ENCODE measurements around the gene HOXD9. TPM values are rescaled to one million over a fixed set of nuclear protein-coding genes. Genes with fewer than 3 reads are reported as not detected.

Gene HOXD9
- total RNA-seq, 1 donor from 2014 or later = 0.29 TPM

DNA sequence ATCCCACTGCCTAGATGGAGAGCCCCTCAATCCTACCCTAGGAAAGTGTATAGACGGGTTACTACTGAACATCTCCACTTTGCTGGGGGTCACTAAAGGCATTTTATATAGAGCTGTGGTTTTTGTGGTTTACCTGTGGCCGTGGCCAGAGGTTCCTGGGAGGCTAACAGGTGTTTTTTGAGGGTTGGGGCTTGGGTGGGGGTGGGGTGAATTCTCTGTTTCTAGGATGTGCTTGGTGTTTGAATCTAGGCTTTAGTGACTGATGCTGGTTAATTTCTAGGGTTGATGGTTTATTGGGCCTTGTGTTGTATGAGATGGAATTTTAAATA is 14.7 kb downstream of the HOXD9 start:
- no peak for DNase-seq (ENCODE audit: low read depth)

DNA sequence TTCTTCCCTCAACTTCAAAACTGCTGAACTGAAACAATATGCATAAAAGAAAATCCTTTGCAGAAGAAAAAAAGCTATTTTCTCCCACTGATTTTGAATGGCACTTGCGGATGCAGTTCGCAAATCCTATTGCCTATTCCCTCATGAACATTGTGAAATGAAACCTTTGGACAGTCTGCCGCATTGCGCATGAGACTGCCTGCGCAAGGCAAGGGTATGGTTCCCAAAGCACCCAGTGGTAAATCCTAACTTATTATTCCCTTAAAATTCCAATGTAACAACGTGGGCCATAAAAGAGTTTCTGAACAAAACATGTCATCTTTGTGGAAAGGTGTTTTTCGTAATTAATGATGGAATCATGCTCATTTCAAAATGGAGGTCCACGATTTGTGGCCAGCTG is 15.4 kb downstream of the HOXD9 start:
- no peak for DNase-seq (ENCODE audit: low read depth)

DNA sequence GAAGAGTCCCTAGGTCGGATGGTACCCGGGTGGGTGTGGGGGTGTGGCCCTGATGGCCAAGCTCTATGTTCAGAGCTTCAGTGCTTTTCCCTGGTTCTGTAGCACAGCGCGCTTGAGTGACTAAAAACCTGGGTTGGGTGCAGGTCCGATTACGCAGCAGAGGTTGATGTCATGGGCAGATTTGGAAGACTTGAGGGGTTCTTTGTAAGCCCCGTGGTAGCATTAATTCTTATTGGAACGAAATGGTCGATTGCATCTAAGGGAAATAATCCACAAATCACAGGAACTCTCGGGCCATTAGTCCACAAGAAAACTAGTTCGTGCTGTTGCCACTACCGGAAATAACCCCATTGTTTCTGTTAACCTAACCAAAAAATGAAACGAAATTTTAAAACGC is 16.0 kb downstream of the HOXD9 start:
- DNase-seq (ENCODE audit: low read depth) = no peak

DNA sequence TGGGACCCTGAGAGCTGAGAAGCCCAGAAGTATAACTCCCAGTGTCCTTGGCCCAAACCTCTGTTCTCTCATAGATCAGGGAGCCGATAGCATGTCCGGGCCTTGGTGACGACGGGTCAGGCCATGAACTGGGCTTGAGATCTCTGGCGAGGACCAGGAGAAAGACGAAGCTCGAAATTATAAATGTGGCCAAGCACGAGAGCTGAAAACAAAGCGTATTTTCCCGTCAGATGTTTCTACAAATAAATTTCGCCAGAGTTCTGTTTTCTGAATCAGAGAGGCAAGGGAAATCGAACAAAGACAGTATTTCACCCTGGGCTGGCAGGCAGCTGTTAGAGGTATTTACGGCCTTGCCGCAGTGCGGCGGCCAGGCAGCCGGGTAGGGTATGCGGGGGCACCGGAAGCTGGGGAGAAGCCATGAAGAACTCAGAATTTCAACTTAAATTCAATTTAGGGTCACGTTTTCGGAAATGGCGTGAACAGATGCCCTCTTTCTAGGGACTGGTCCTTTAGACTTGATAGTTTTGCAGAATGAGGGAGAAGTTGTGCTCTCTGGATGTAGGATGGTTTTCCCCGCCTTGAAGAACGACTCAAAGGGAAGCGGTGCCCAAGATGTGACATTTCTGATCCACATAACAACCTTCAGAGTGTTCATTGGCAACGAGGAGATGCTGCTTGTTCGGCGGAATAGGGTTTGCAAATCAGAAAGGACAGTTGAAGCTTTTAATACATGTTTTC is 16.6 kb downstream of the HOXD9 start:
- no peak for DNase-seq (ENCODE audit: low read depth)

DNA sequence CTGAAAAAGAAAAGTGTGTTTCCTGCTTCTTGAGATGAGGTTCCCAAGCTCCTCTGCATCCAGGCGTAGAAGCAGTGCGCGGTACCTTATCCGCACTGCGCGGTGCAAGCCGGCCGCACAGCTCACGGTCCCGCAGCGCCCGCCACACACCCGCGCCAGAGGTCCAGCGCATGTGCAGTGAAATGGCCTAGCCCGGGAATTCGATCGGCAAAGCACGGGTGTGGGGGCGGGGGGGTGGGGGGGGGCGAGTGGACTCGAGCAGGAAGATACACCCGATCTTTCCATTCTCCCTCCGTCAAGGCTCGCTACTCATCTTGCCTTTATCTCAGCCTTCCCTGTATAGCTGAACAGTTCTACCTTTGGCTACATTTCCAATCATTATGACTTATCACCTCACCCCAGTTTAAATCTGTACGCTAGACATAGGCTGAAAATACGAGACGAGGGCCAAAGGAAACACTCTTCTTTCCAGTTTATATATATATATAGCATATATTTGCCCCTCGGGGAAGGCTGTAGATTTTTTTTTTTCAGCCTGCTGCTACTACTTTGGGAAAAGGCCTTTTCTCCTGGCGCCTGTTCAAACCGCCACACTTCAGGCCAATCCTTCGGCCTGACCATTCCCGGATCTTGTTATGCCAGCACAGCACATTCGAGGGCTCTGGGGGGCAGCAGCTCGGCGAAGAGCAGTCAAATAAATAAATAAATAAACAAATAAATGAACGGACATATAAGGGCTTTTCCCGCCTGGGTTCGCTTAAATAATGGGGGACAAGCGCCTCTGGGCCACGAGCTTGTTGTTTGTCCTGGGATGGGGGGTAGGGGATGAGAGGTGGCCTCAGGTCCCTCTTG is 17.4 kb downstream of the HOXD9 start:
- no peak for DNase-seq (ENCODE audit: low read depth)

DNA sequence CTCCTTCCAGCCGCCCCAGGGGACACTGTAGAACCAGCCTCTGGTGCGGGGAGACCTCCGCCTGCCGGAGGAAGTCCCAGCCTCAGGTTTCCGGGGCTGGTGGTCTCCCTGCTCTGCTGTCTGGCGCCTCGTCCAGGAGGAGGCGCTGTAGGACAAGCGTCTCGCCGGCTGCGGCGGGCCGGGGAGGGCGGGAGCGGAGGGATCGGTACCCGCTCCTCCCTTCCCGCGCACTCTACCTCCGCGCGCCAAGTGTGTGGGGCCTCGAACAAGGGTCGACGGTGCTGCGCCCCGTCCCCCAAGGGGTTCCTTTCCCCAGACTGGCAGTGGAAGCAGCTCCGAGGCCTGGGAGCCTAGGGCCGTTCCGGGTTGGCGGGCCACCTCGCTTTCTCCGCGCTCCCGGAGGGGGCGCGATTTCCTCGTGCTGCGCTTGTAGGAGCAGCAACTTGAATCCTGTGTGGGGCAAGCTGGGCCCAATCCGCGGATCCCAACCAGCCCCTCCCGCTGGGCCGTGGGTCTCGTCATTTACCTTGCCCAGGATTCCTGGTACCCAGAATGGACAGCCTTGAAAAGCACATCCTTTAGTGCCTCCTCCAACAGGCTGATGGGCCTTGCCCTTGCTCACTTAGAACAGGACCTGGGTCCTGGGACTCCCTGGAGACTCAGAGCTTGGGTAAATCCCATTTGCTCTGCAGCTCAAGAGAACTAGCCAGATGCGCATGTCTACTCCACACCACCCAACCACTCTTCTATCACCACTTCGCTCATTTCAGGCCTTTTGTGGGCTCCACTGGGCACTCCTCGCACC is 18.2 kb downstream of the HOXD9 start:
- DNase-seq (ENCODE audit: low read depth) = peak; percentile 75

DNA sequence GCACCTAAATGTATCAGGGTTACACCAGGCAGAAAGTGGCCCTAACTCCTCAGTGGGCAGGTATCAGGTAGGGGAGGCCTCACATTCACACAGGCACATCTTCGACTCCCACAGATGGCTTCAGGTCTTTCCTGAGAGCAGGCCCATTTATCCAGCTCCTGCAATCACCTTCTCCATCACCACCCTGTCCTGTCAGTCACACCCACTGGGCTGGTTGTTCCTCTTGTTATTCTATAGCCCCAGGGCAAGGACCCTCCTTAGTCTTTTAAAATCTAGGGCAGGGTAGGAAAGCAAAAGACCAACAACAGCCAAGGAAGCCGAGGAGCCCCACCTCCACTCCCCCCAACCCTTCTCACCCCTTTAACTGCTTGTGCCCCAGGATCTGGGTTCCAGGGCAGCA is 19.8 kb downstream of the HOXD9 start:
- no peak for DNase-seq (ENCODE audit: low read depth)

DNA sequence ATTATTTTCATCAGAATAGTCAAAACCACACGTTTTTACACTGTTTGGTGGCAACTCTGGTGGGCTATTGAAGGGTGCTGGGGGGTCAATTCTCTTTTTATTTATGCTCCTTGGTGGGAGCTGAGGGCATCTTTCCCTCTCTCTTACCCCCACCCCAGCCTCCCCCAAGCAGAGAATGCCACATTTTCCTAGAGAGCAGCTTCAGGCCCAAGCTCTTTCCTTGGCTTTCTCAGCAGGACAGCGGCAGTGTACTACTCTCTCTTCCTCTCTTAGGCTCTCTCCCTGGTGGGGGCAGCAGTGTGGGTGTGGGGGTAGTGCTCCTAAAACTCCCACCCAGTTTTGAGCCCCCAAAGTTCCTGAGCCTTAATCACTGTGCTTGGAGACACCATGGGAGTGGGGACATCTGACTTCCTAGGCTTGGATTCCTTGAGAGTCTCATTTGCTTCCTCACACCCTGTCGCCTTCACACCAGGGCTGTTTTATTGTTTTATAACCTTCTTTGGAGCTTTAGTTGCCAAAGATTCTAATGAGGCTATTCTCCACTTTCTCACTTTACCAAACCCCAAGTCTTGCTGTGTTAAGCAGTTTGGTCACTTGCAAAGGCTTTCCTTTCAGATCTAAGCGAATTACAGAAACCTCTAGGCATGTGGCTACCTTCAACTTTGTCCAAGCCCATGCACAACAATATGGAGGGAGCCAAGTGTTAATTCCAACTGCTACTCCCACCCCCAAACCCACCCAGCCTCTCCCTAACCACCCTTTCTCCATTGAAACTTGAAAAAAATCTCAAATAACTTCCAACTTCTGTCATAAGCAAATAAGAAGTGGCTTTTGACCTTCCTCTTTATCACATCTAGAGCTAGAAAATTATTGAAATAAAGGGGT is 22.8 kb downstream of the HOXD9 start:
- DNase-seq (ENCODE audit: low read depth) = no peak

DNA sequence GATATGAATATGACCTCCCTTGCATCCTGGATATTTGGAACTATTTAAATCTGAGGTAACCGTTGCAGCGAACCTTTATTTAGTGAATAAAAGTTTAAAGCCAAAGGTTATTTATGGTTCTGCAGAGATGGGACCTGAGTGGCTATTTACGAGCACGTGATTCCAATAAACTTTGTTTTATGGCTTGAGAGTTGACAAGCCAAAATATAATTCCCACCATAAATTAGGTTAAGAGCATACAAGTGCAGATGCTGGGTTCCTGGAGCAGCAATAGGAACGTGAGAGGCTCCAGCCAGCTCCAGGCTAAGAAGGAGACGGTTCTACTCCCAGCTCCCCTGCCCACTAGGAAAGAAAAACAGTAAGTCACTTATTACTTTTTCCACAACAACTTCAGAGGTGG is 23.6 kb downstream of the HOXD9 start:
- DNase-seq (ENCODE audit: low read depth) = no peak

DNA sequence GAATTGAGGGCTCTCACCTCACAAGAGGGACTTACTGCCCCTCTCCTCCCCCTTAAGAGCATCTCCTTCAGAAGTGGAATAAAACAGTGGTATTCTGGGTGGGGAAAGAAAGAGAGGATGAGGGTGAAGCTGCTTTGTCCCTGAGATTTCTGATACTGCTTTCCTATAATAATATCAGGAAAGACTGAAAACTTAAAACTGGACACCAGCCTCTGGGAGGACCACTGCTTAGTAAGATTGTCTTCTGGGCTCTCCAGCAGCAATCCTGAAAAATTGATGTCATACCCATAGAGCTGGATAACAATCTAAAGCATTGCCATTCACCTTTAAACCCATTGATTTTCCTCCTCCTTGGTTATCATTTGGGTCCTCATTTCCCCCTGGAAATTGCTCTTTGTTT is 24.1 kb downstream of the HOXD9 start:
- DNase-seq (ENCODE audit: low read depth) = no peak

DNA sequence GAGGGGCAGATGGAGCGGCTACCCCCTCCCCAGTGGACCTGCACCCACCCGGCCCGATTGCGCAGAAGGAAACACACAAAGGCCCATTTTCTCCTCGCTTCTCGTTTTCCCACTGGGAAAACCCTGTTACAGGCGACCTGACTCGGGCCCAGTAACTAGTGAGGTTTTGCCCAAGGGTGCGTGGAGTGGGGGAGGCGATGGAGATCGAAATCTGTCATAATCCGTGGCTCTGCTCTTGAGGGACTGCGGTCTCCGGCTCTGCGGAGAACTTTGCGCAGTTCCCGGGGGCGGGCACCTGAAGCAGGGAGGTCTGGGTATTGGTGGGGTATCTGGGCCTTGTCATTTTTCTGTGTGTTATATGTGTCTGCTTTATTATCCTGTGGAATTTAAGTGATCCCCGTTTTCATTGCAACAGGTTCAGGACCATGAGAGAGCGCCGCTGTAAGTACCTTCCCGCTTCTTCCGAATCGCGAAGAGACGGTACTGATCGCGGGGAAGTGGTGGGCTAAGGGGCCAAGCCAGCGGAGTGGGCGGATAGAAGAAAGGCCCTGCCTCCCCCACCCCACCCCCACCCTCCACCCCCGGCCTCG is 24.8 kb downstream of the HOXD9 start:
- no peak for DNase-seq (ENCODE audit: low read depth)

DNA sequence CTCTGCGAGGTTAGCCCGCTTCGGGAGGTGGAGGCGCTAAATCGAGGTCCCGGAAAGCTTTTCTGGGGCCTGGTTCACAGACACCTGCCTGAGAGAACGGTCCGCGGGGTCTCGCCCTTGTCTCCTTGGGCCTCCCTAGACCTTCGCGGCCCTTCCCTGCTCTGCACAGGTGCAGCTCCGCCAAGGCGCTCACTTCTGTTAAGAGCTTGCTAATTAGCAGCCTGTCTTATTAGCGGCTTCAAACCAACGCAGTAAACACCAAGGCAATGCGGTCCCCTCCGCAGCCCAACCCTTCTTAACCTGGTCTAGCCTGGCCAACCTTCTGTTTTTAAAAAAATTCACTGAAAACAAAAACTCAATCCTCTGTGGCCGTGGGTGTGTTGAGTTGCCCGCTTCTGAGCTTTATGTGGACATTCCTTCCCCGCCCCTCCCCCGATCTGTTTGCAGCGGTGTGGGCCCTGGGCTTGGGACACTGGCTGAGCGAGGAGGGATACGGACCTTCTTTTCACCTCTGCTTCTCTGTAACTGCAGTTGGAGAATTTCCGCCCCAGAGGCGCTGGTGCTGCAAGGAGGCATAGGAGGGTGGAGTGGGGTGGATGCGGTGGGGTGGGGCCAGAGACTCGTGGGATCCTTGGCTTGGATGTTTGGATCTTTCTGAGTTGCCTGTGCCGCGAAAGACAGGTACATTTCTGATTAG is 25.4 kb downstream of the HOXD9 start:
- DNase-seq (ENCODE audit: low read depth) = no peak

DNA sequence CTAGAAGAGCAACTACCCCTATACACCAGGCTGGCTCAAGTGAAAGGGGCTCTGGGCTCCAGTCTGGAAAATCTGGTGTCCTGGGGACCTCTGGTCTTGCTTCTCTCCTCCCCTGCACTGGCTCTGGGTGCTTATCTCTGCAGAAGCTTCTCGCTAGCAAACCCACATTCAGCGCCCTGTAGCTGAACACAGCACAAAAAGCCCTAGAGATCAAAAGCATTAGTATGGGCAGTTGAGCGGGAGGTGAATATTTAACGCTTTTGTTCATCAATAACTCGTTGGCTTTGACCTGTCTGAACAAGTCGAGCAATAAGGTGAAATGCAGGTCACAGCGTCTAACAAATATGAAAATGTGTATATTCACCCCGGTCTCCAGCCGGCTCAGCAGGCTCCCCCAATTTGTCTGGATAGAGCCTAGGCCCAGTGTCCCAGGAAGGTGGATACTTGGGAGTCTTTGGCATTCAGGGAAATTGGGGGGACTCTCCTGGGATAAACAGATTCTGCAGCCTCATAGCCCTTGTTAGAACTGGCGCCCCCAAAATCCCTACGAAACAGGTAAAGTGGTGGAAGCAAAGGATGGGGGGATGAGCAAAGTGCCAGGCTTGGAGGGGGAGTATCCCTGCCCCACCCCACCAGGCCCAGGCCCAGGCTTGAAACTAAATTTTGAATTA is 26.4 kb downstream of the HOXD9 start:
- DNase-seq (ENCODE audit: low read depth) = no peak

DNA sequence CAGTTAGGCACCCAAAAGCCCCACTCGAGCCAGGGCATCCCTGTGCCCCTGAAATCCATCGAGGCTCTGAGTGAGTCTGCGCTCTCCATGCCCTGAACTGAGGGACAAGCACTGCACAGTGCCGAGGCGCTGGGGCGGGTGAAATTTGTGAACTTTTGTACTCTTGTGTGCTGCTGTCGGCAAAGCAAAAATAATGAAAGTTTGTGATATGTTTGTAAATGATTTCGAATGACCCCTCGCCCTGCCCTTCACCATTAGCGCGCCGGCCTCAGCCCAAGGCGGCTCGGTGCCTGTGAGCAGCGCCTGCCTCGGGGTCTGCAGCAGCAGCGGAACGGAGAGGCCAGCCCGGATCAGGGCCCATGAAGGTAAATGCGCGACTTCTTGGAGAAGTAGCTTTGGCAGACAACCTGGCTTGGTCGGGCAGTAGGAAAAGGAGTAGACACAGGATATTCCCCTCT is 27.0 kb downstream of the HOXD9 start:
- no peak for DNase-seq (ENCODE audit: low read depth)

DNA sequence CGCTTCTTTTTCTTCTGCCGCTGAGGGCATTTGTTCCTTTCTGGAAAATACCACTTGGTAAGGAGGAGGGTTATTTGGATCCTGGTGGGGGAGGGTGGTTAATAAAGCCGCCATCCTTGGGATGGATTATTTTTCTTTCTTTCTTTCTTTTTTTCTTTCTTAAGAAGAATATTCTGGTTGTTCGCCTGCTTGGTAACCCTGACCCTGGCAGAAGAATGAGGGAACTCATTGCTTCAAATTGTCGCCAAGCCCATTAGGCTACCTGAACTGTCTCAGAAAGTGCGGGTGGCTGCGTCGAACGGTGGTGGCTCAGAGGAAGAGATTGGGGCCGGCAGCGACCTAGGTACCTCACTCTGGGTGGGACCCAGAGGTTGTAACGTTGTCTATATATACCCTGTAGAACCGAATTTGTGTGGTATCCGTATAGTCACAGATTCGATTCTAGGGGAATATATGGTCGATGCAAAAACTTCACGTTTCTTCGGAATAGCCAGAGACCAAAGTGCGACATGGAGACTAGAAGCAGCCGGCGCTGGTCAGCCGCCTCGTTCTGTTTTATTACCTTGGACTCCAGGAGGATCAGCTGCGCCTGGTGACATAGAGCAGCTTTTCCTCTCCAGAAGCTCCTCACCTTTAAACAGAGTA is 27.5 kb downstream of the HOXD9 start:
- DNase-seq (ENCODE audit: low read depth) = no peak

DNA sequence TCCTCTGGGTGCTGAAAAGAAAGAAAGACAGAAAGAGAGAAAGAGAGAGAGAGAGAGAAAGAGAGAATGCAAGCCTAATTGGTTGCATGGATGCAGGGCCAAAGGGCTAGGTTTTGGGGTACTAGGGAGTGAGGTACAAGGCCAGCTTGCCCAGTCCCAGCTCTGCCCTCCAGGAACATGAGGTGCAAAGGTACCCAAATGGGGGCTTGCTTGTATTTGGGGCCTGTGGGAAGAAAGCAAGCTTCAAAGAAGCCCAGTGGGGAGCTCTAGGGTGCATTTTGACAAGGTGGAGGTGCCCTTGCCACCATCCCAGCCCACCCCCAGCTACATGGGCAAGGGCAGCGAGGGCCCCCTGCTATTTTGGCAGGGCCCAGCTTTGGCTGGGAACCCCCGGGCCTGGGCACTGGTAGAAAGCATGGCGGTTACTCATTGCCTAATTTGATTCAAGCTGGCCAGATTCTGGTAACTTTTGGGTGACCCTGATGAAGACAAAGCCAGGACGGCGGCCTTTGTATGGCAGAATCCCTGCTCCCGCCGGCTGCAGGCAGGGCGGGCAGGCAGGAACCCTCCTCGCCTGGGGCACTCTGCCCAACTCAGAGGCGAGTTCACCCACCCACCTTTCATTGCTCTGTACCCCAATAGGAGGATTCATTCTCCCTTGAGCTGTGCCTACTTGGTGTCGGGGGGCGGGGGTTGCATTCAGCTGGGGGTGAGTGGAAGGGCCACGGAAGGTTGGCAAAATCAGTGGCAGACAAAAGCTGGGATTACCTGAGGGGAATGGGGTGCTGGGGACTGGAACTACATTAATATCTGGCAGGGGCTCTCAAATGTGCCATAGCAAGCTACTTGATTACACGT is 28.3 kb downstream of the HOXD9 start:
- DNase-seq (ENCODE audit: low read depth) = no peak

DNA sequence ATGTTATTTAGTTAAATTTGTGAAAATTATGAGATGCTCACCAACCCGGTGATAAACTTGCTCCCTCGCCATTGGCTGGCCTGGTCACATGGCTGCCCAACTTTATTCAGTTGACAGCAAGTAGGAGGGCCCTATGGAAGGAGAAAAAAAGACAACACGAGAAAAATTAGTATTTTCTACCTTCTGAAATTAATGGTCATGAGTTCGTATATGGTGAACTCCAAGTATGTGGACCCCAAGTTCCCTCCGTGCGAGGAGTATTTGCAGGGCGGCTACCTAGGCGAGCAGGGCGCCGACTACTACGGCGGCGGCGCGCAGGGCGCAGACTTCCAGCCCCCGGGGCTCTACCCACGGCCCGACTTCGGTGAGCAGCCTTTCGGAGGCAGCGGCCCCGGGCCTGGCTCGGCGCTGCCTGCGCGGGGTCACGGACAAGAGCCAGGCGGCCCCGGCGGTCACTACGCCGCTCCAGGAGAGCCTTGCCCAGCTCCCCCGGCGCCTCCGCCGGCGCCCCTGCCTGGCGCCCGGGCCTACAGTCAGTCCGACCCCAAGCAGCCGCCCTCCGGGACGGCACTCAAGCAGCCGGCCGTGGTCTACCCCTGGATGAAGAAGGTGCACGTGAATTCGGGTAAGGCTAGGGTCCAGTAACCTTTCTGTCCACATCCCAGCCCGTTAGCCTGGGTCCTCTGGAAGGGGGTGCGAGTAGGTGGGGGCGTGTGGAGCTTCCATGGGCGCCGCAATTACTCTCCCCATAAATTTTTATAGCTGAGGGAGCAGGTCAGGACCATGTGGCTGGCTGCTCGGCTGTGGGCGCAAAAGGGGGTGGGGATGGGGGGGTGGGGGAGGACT is 29.1 kb downstream of the HOXD9 start, which contains the start of gene HOXD4:
Gene HOXD4 (plus strand): TSS at position 109 of the 846 bp plus-strand sequence. CDS start 84 bp downstream, at position 193.
- DNase-seq (ENCODE audit: low read depth) = no peak
